Tibial nerve (tissue), 4 donors: ENCODE data around the gene TMCC1. TPM values are rescaled to one million over a fixed set of nuclear protein-coding genes. Genes with fewer than 3 reads are reported as not detected.
"Not testable (repeated sequence)": the region's sequence is repeated elsewhere in the genome, so short reads cannot be mapped to it uniquely, and the experiment has no call there.

Experiments
- DNase-seq, 2 donors: peaks; one replicate each; pipeline ENCODE4 v3.0.0-alpha.2; 2019; ENCODE audit warnings: low spot score in 2 of 2
- H3K27ac ChIP-seq, 4 donors: fragments of 200-600 bp; sonication (generic) in 3 of 4; one replicate each; pipeline ENCODE4 v1.5.1; 2017 to 2019; ENCODE audit warnings: mild to moderate bottlenecking in 1 of 4
- H3K27me3 ChIP-seq, 2 donors: fragments of 200-600 bp; sonication (generic) in 1 of 2; one replicate each; pipeline versions ENCODE4 v1.5.1 to v1.6.0; 2017 to 2019
- H3K36me3 ChIP-seq, 3 donors: fragments of 200-600 bp; sonication (generic); one replicate each; pipeline ENCODE4 v1.5.1; 2018 to 2019
- H3K4me1 ChIP-seq, 4 donors: fragments of 200-600 bp; sonication (generic) in 3 of 4; one replicate each; pipeline ENCODE4 v1.5.1; 2017 to 2019
- H3K4me3 ChIP-seq, 4 donors: fragments of 200-600 bp; sonication (generic) in 3 of 4; one replicate each; pipeline ENCODE4 v1.5.1; 2017 to 2019; ENCODE audit warnings: mild to moderate bottlenecking in 1 of 4, moderate library complexity in 1 of 4
- H3K9me3 ChIP-seq, 4 donors: fragments of 200-600 bp; sonication (generic) in 3 of 4; one replicate each; pipeline ENCODE4 v1.5.1; 2017 to 2019
- CTCF ChIP-seq, 5 experiments: fragments of 200-600 bp in 3 of 5; fragments of 450-650 bp in 2 of 5; sonication (generic) in 3 of 5; IDR thresholded peaks; one replicate each; pipeline ENCODE4 v1.5.1; 2016 to 2019; ENCODE audit warnings: antibody characterized with exemption in 5 of 5, mild to moderate bottlenecking in 3 of 5, moderate library complexity in 2 of 5
- EP300 ChIP-seq, 2 donors: sonication (generic); formaldehyde crosslinking; IDR thresholded peaks; one replicate each; pipeline ENCODE4 v1.6.1; 2017; ENCODE audit warnings: antibody characterized with exemption in 2 of 2, mild to moderate bottlenecking in 1 of 2
- POLR2A ChIP-seq, 2 donors: fragments of 450-650 bp; IDR thresholded peaks; one replicate each; pipeline ENCODE4 v1.6.1; 2017; ENCODE audit warnings: antibody characterized with exemption in 2 of 2, mild to moderate bottlenecking in 2 of 2, moderate library complexity in 2 of 2
- WGBS, 2 donors: methylation state at CpG; one replicate each; pipeline ENCODE4 v1.1.5; 2018; 5-methylcytosine and 5-hydroxymethylcytosine counted together
- total RNA-seq, 4 donors: library from RNA; depleted of rRNA; stranded (reverse); fragments of >200 nt; gene quantifications; one replicate each; pipeline ENCODE4 v1.1.0, GENCODE V29; 2016

TMCC1 gene
- total RNA-seq, 4 donors from 2014 or later, result 19.9 to 27.9 (median 23.1) TPM

DNA sequence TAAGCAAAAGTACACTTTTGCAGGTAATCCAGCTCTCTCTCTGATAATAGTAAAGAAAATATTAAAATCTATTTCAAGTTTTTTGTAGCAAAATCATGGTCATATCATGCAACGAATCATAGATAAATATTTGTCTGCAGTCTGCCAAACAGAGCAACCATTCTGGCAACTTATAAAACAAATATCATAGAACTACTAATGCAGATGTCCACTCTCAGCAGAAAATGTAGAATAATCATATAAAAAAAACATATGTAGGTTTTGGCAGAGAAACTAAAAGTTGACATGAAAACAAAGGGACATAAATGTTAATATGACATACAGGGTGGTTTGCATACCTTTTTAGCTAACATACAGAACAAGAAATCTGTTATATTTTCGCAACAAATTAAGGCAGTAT, 12.2 kb downstream of the TMCC1 start:
- no peak for DNase-seq

GRCh38 chr3:129878355-129878754, 15.2 kb downstream of the TMCC1 start:
- 60 to 71% methylated on average over 1 of the region's 1 CpG for WGBS, 2 donors
- Histone ChIP-seq H3K4me1 (peaks cover 0 to 4% (median 0%) of the 10 kb centered on the region in 4 donors), H3K27ac (no peak overlapping the region), H3K4me3 (no peak overlapping the region), H3K9me3 (no peaks in the 10 kb centered on the region), H3K36me3 (peaks cover 0 to 57% (median 0%) of the 10 kb centered on the region in 3 donors), H3K27me3 (no peaks in the 10 kb centered on the region)
- no peak for TF ChIP-seq EP300 (IDR thresholded peaks at IDR 0.05)
- TF ChIP-seq CTCF (IDR thresholded peaks at IDR 0.05), result no peak
- no peak for TF ChIP-seq POLR2A (IDR thresholded peaks at IDR 0.05)
- no peak for DNase-seq

More for the DNA sequence above, 12.2 kb downstream of the TMCC1 start:
- peaks cover 0 to 4% (median 0%) of the 10 kb centered on the region in 4 donors for H3K4me1 ChIP-seq
- H3K9me3 ChIP-seq, result no peaks in the 10 kb centered on the region
- H3K4me3 ChIP-seq, result no peak overlapping the region
- H3K27ac ChIP-seq, result no peak overlapping the region
- 64 to 65% methylated on average over 2 of the region's 2 CpGs for WGBS, 2 donors
- H3K36me3 ChIP-seq, result peaks cover 0 to 36% (median 0%) of the 10 kb centered on the region in 3 donors
- no peaks in the 10 kb centered on the region for H3K27me3 ChIP-seq
- TF ChIP-seq POLR2A (IDR thresholded peaks at IDR 0.05) (no peak), EP300 (IDR thresholded peaks at IDR 0.05) (no peak), CTCF (IDR thresholded peaks at IDR 0.05) (no peak)

DNA sequence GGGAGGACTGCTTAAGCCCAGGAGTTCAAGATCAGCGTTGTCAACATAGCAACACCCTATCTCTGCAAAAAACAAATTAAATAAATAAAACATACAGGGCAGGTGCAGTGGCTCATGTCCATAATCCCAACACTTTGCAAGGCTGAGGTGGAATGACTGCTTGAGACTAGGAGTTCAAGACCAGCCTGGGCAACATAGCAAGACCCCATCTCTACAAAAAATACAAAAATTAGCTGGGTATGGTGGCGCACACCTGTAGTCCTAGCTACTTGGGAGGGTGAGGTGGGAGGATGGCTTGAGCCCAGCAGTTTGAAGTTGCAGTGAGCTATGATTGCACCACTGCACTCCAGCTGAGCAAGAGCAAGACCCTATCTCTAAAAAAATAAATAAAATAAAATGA, 19.0 kb downstream of the TMCC1 start:
- peaks cover 0 to 58% (median 2%) of the 10 kb centered on the region in 3 donors for H3K36me3 ChIP-seq
- H3K27me3 ChIP-seq, H3K27ac ChIP-seq, H3K9me3 ChIP-seq, H3K4me1 ChIP-seq, DNase-seq, H3K4me3 ChIP-seq: not testable (repeated sequence)
- 97 to 98% methylated on average over 2 of the region's 2 CpGs for WGBS, 2 donors

DNA sequence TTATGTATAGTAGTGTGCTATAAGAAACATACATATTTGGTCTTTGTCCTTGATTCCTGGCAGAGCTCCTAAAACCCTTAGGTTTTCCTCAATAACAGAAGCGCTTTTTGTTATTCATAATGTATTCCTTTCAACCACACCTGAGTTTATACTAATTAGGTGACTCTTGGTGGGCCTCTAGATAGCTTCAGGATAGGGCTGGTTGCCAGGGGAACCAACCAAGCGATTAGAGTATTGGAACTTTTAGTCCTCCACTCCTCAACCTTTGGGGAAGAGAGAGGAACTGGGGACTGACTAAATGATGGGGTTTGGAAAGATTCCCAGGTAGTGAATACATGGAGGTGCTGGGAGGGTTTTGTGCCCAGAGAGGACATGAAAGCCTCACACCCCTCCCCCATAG, 24.6 kb downstream of the TMCC1 start:
- 94 to 96% methylated on average over 2 of the region's 2 CpGs for WGBS, 2 donors
- Histone ChIP-seq H3K4me1 (peaks cover 0 to 12% (median 0%) of the 10 kb centered on the region in 4 donors), H3K9me3 (no peaks in the 10 kb centered on the region), H3K4me3 (no peak overlapping the region), H3K36me3 (peaks cover 0 to 19% (median 6%) of the 10 kb centered on the region in 3 donors), H3K27ac (no peak overlapping the region), H3K27me3 (no peaks in the 10 kb centered on the region)
- DNase-seq, result no peak
- no peak for TF ChIP-seq CTCF (IDR thresholded peaks at IDR 0.05)
- TF ChIP-seq POLR2A (IDR thresholded peaks at IDR 0.05), result no peak

- no peaks in the 10 kb centered on the region for H3K9me3 ChIP-seq
- H3K4me1 ChIP-seq, result peaks cover 0 to 12% (median 0%) of the 10 kb centered on the region in 4 donors
- WGBS, 2 donors, result 79 to 81% methylated on average over 5 of the region's 5 CpGs
- DNase-seq, result no peak
- TF ChIP-seq EP300 (IDR thresholded peaks at IDR 0.05), result no peak
- TF ChIP-seq CTCF (IDR thresholded peaks at IDR 0.05), result no peak
- no peak for TF ChIP-seq POLR2A (IDR thresholded peaks at IDR 0.05)
- no peaks in the 10 kb centered on the region for H3K27me3 ChIP-seq
- peaks cover 0 to 9% (median 6%) of the 10 kb centered on the region in 3 donors for H3K36me3 ChIP-seq
- no peak overlapping the region for H3K4me3 ChIP-seq
- H3K27ac ChIP-seq, result no peak overlapping the region
Observed at GRCh38 chr3:129867506-129868124, 25.9 kb downstream of the TMCC1 start.
